ENCODE data around the gene FAM81B.

FAM81B gene

GRCh38 chr5:95486191-95486590 lies 95.0 kb downstream of the FAM81B start:
- DNase-seq = no peak

GRCh38 chr5:95487880-95488279 lies 96.7 kb downstream of the FAM81B start:
- no peak for DNase-seq

Data from NCI-H187 (cell line).